22Rv1 (cell line): ENCODE data around the gene NUDT9.
A peak's percentile ranks its signal among the peaks of the same experiment; 100 is the strongest.
"Not testable (repeated sequence)": the region's sequence is repeated elsewhere in the genome, so short reads cannot be mapped to it uniquely, and the experiment has no call there.

Experiments
- H3K27ac ChIP-seq: fragments of 450-650 bp; 2 replicates; pipeline ENCODE4 v1.5.1; 2017
- CTCF ChIP-seq: fragments of 450-650 bp; IDR thresholded peaks from 2 replicates; pipeline ENCODE4 v1.5.1; 2017; ENCODE audit warnings: mild to moderate bottlenecking
- ZFX ChIP-seq: fragments of 450-650 bp; IDR thresholded peaks from 2 replicates; pipeline ENCODE4 v1.6.1; 2017; ENCODE audit warnings: antibody characterized with exemption, borderline replicate concordance

Gene NUDT9

GRCh38 chr4:87416965-87417364 is 5.4 kb upstream of the NUDT9 start:
- TF ChIP-seq CTCF (no peak), ZFX (no peak)

GRCh38 chr4:87418410-87418809 is 4.0 kb upstream of the NUDT9 start:
- peak overlapping the region; percentile 91 for H3K27ac ChIP-seq

More at GRCh38 chr4:87416965-87417364, 5.4 kb upstream of the NUDT9 start:
- 0 out of 2 replicates have a peak overlapping the region, but pooled peaks have one; percentile 9 for H3K27ac ChIP-seq

DNA sequence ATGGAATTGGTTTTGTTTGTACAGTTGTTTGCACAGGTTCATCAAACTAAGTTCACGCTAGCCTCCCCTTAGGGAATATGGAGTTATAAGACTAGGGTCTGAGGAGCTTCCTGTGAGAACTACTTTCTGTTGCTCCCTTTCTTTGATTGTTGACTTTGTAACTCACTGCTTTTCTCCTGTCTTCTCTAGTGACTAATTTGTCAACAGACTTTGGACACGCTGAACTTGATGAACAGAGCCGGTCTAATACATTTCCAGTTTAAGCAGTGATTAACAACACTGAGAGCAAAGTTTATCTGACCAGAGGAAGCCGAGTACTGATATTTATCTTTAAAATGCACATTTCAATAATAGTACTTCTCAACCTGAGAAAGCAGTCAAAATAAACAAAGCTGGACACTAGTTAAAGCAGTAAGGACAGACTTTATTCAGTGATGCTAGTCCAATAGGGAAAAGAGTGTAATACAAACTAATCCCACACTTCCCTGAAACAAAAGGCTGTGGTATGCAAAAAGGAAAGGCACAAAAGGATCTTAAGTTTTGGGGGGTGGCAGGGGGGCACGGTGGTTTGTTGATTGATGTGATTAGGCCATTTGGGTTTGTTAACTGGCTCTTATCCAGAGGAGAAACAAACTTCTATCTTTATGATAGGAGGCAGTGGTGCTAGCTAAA is 2.7 kb upstream of the NUDT9 start:
- TF ChIP-seq ZFX (no peak), CTCF (no peak)
- H3K27ac ChIP-seq = peak overlapping the region; percentile 91

DNA sequence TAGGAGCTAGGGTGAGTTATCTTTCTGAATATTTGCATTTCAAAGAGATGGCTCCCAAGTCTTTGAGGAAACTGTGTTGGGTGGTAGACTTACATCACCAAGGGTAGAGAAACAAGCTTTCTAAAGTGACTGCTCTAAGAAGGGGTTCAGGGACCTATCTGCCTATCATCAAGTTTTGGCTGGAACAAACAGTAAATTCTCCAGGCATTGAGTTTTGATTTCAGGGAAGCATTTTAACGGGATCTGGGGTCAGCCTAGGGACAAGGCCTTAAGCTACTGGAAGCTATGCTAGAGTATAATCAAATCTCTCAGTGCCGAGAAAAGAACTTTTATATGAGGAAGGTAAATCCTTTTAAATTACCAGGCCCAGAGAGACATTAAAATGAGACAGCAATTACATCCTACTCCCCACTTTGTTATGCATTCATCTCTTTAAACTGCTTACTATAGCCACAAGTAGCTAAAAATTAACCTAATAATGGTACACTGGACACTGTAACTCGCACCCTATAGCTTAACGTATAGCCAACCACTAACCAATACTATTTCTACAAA is 2.0 kb upstream of the NUDT9 start:
- peak overlapping the region; percentile 91 for H3K27ac ChIP-seq
- TF ChIP-seq ZFX (no peak), CTCF (no peak)

- TF ChIP-seq CTCF (no peak), ZFX (no peak)
- peak overlapping the region; percentile 91 for H3K27ac ChIP-seq
These were observed 1.1 kb downstream of the NUDT9 start for GRCh38 chr4:87423317-87424098.

DNA sequence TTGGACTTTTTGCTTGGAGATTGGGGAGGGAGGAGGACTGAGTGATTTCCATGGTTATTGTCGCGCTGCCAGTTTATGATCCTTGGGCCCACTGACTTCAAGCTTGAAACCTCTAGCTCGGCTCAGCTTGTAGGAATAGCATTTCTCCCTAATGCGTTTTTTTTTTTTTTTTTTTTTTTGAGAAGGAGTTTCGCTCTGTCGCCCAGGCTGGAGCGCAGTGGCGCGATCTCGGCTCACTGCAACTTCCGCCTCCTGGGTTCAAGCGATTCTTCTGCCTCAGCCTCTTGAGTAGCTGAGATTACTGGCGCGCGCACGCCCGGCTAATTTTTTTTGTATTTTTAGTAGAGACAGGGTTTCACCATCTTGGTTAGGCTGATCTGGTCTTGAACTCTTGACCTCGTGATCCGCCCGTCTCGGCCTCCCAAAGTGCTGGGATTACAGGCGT is 1.7 kb downstream of the NUDT9 start:
- H3K27ac ChIP-seq = not testable (repeated sequence)

DNA sequence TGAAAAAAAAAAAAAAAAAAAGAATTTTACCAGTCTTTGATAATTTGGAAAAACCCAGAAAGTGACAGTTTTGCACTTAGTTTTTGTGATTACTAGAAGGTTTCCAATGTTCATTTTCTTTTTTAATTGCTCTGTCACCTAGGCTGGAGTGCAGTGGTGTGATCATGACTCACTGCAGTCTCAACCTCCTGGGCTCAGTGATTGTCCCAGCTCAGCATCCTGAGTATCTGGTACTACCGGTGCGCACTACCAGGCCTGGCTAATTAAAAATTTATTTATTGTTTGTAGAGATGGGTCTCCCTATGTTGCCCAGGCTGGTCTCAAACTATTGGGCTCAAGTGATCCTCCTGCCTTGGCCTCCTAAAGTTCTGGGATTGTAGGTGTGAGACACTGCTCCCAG is 3.3 kb downstream of the NUDT9 start:
- TF ChIP-seq CTCF (no peak), ZFX (no peak)
- H3K27ac ChIP-seq = no peak overlapping the region

- H3K27ac ChIP-seq = no peak overlapping the region
- no peak for TF ChIP-seq CTCF
- TF ChIP-seq ZFX = no peak
These were observed 4.6 kb downstream of the NUDT9 start for GRCh38 chr4:87426865-87427517.
